Uterus (tissue), 2 donors: ENCODE results near the gene PSMC3IP.
"Not testable (repeated sequence)": the region's sequence is repeated elsewhere in the genome, so short reads cannot be mapped to it uniquely, and the experiment has no call there.

Source experiments
- CTCF ChIP-seq, 4 experiments: fragments of 200-600 bp in 2 of 4; fragments of 450-650 bp in 2 of 4; sonication (generic) in 2 of 4; IDR thresholded peaks; one replicate each; pipeline ENCODE4 v1.5.1; 2016 to 2019; ENCODE audit warnings: antibody characterized with exemption in 4 of 4, mild to moderate bottlenecking in 2 of 4, moderate library complexity in 1 of 4
- POLR2A ChIP-seq, 2 donors: fragments of 450-650 bp; IDR thresholded peaks; one replicate each; pipeline ENCODE4 v1.6.1; 2016; ENCODE audit warnings: antibody characterized with exemption in 2 of 2, mild to moderate bottlenecking in 1 of 2, moderate library complexity in 1 of 2

GRCh38 chr17:42552736-42553135, 24.8 kb downstream of the PSMC3IP start, which contains the start of gene HSD17B1:
- TF ChIP-seq CTCF, POLR2A (IDR thresholded peaks at IDR 0.05): not testable (repeated sequence)
